HG02763 (cell line): ENCODE measurements around the gene A4GNT.
"Not testable (repeated sequence)": the region's sequence is repeated elsewhere in the genome, so short reads cannot be mapped to it uniquely, and the experiment has no call there.

Source experiments
- ATAC-seq: cut with Tn5 transposase; IDR thresholded peaks from one replicate; pipeline ENCODE4 v1.9.1; 2021; ENCODE audit warnings: mild to moderate bottlenecking, moderate library complexity; ENCODE audit not compliant: unreplicated experiment

A4GNT gene

GRCh38 chr3:138132239-138132638 is at the start of gene A4GNT:
Gene A4GNT, minus strand, starts transcription at chr3:138132390. Its CDS starts 1,134 bp downstream, at chr3:138131256.
- ATAC-seq: no peak

- no peak for ATAC-seq
Measured at GRCh38 chr3:138180375-138181029, 48.3 kb upstream of the A4GNT start.

DNA sequence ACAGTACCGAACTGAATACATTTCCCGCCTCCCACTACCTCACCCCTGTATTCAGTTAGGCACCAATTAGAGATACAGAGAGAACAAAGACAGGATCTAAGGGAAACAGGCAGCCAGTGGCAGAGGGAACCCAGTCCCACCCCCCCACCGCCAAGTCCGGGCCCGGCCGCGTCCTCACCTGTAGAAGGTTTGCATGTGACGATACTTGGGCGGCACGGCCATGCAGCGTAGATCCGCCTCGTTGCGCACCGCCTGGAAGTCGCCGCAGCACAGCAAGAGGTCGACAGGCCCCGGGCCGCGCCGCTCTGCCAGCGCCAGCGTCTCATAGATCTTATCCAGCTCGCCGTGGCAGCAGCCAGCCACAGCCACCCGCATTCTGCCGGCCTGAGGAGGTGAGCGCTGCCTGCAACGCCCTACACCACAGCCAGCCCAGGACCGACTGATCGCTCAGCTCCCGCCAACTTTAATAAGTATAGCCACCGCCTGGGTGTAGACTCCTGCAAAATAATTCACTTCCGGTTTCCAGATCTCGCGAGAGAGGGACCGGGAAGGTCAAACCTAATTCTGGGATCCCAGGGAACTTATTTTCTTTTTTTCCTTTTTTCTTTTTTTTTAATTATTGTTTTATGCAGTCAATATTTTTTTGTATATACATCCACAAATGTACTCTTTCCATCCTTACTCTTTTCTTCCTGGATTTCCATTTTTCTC is 42.4 kb upstream of the A4GNT start, which contains the start of gene DBR1:
TSS of gene DBR1 (minus strand) at position 501 of the 711 bp plus-strand sequence. CDS start at position 375, 126 bp downstream.
- peak; percentile 92 for ATAC-seq

DNA sequence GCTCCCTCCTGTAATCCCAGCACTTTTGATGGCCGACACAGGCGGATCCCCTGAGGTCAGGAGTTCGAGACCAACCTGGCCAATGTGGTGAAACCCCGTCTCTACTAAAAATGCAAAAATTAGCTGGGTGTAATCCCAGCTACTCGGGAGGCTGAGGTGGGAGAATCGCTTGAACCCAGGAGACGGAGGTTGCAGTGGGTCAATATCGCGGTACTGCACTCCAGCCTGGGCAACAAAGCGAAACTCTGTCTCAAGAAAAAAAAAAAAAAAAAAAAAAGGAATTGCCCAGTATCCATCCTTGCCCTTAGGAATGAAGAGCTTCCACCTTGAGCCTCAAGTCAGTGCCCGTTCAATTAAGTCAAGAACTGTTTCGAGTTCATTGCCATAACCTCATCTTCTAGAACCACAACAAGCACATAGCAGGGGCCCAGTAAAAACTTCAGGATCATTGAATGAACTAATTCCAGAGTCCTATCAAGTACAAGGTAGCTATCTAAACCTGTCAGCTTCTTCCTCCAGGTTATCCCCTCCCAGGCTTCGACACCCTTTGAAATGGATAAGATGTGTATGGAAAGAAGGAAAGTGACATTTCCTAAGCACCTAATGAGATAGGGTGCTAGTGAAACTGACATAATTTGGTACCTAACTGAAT is 41.7 kb upstream of the A4GNT start:
- ATAC-seq: no peak

DNA sequence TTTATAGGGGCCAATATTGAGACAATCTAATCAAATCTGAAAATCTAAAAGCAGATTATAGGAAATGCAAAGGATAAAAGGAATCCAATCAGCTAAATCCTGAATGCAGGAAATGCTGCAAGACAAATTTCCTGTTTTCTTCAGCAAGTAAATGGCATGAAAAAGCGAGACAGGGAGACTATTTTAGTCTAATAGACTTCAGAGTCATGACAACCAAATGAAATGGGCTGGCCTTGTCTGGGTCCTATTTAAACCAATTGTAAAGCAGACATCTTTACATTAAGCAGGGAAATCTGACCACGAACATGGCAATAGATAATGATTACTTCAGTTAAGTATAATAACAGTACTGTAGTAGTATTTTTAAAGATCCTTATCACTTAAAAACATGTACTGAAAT is 40.4 kb upstream of the A4GNT start:
- ATAC-seq: no peak

- no peak for ATAC-seq
Measured at GRCh38 chr3:138165061-138165460, 32.9 kb upstream of the A4GNT start.

DNA sequence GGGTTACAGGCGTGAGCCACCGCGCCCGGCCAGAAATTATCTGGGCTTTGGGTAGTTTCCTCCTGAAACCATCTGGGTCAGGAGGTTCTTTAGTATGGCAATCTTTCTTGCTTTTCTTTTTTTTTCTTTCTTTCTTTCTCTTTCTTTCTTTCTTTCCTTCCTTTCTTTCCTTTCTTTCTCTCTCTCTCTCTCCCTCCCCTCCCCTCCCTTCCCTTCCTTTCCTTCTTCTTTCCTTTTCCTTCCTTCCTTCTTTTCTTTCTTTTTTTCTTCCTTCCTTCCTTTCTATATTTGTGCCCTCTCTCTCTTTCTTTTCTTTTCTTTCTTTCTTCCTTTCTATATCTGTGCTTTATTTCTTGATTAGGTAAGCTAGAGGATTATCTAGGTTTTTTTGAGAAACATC is 25.6 kb upstream of the A4GNT start:
- ATAC-seq: no peak

DNA sequence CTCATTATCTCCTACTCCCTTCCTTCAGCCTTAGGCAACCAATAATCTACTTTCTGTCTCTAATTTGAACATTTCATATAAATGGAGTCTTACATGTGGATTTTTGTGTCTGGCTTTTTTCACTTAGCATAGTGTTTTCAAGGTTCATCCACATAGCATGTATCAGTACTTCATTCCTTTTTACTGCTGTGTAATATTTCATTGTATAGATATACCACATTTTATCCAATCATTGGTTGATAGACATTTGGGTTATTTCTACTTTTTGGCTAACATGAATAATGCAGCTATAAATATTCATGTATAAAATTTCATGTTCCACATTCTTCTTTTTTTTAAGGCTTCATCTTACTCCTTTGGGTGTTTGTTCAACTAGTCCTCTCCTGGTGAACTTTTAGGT is 22.3 kb upstream of the A4GNT start:
- ATAC-seq: no peak

- ATAC-seq: no peak
Measured at GRCh38 chr3:138148503-138148902, 16.3 kb upstream of the A4GNT start.

DNA sequence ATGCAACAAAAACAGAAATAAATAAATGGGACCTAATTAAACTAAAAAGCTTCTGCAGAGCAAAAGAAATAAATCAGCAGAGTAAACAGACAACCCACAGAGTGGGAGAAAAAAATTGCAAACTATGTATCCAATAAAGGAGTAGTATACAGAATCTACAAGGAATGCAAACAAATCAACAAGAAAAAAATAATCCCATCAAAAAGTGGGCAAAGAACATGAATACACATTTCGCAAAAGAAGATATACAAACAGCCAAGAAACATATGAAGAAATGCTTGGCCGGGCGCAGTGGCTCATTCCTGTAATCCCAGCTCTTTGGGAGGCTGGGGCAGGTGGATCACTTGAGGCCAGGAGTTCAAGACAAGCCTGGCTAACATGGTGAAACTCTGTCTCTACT is 10.0 kb upstream of the A4GNT start:
- ATAC-seq: not testable (repeated sequence)

- no peak for ATAC-seq
Measured at GRCh38 chr3:138140940-138141339, 8.8 kb upstream of the A4GNT start.

- ATAC-seq: no peak
Measured at GRCh38 chr3:138139691-138140090, 7.5 kb upstream of the A4GNT start.

GRCh38 chr3:138137861-138138260 is 5.7 kb upstream of the A4GNT start:
- ATAC-seq: no peak

DNA sequence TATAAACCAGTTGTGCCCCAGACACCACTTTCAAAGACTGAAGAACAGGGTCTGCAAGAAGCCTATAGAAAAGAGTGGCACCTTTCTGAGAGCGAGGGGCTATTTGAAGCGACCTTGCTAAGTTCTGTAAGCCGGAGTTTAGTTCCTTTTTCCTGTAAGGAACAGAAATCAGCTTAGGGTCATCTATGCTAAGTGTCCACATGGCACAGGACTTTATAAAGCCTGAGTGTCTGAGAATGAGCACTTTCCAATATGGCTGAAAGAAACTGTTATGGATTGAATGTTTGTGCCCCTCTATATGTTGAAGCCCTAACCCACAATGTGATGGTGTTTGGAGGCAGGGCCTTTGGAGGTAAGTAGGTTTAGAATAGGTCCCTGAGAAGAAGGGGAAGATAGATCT is 4.0 kb upstream of the A4GNT start:
- no peak for ATAC-seq

GRCh38 chr3:138135833-138136194 is 3.6 kb upstream of the A4GNT start:
- ATAC-seq: no peak

GRCh38 chr3:138135146-138135832 is 3.1 kb upstream of the A4GNT start:
- ATAC-seq: no peak

DNA sequence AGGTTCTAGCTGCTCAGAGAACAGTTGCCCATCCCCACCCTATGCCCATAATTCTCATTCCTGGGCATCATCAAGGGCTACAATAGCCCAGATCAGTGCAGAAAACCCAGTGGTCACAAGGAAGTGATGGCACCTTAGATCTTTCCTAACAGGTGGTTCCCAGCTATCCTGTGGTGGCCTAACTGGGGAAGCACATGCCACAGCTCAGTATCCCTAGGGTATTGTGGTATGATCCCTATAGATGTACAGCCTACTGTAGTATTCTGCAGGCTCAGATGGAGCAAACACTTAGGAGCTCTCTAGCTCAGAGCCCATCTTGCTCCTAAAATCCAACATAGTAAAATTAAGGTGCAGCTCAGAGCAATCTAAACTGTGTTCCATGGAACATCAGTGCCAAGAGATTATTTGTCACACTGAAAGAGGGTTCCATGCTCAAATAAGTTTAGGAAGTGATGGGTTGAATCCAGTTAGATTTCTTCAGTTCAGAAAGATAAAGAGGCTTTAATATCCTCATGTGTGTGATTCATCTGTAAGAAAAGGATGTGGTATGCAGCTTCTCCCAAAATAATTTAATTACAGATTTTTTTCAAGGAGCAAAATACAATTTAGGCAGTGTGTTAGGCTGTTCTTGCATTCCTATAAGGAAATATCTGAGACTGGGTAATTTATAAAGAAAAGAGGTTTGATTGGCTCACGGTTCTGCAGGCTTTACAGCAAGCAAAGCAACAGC is 4.4 kb downstream of the A4GNT start:
- no peak for ATAC-seq

- ATAC-seq: no peak
Measured at GRCh38 chr3:138125548-138126221, 6.5 kb downstream of the A4GNT start.

DNA sequence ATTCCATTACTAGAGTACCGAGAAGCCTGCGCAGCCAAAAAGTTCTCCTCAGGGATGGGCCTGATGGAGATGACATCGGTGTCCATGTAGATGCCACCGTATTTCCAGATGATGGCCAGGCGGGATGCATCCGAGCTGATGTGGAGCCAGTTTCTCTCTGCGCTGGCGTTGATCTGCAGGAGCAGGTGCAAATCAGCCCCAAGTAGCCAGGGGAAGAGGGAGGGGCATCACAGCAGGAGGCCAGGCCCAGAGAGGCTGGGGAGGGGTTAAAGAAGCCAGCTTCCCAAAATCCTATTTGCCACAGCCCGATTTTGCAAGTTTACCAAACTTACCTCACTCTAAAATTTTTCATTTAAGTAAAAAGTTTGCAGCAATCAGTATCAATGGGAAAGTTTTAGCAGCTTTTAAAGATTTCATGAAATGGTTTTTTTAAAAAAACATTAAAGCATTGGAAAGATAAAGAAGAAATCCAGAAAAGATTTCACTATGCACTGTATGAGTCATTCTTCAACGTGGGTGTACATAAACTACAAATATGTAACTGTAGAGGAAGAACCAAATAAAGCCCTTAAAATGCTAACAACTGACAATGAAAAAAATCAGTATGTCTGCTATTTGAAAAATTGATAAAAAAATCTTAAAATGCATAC is 7.4 kb downstream of the A4GNT start:
- no peak for ATAC-seq

DNA sequence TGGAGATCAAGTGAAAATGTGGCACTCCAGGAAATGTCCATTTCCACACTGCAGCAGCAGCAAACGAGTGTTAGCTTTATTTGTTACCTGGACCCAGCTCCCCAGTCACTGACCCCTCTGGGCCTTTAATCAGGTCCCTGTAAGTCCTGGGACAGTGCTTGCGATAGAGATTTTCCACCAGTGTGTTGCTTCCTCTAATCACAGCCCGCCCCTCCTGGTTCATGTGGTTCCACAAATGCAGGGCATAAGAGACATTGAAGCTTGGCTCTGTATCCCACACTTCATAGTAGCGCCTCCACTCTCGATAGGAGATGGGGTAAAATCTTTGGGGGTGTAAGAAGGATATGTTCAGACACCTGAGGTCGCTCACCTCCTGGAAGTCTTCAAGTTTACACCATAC is 8.0 kb downstream of the A4GNT start:
- no peak for ATAC-seq
